IPS-18c (cell line): ENCODE results near the gene VPS37D.
"Not testable (repeated sequence)": the region's sequence is repeated elsewhere in the genome, so short reads cannot be mapped to it uniquely, and the experiment has no call there.

Experiments
- H3K4me3 ChIP-seq: 2 replicates; pipeline ENCODE4 v1.7.0; 2013; ENCODE audit warnings: low read depth, mild to moderate bottlenecking, low read length, moderate library complexity; ENCODE audit not compliant: insufficient read depth
- H3K9me3 ChIP-seq: one replicate; pipeline ENCODE4 v1.6.1; 2013; ENCODE audit warnings: mild to moderate bottlenecking, low read length, moderate library complexity; ENCODE audit not compliant: control insufficient read depth, insufficient read depth

Gene VPS37D

GRCh38 chr7:73713319-73713718 lies 45.7 kb downstream of the VPS37D start:
- H3K9me3 ChIP-seq, H3K4me3 ChIP-seq: not testable (repeated sequence)

GRCh38 chr7:73715648-73716317 lies 48.2 kb downstream of the VPS37D start:
- no peak overlapping the region for H3K4me3 ChIP-seq
- no peaks in the 10 kb centered on the region for H3K9me3 ChIP-seq

- Histone ChIP-seq H3K9me3 (no peaks in the 10 kb centered on the region), H3K4me3 (no peak overlapping the region)
Observed at GRCh38 chr7:73716318-73716890, 48.8 kb downstream of the VPS37D start.

GRCh38 chr7:73717025-73717807 lies 49.6 kb downstream of the VPS37D start:
- Histone ChIP-seq H3K4me3 (no peak overlapping the region), H3K9me3 (no peaks in the 10 kb centered on the region)

- Histone ChIP-seq H3K9me3 (no peaks in the 10 kb centered on the region), H3K4me3 (no peak overlapping the region)
Observed at GRCh38 chr7:73717991-73718405, 50.4 kb downstream of the VPS37D start.

- H3K9me3 ChIP-seq: no peaks in the 10 kb centered on the region
Observed at GRCh38 chr7:73718438-73718881, 50.8 kb downstream of the VPS37D start.

GRCh38 chr7:73718905-73719805 lies 51.5 kb downstream of the VPS37D start, which contains the start of gene STX1A:
Gene STX1A (minus strand): TSS chr7:73719669. CDS start chr7:73719631, 38 bp downstream.
- H3K4me3 ChIP-seq: peak within 1 kb of the TSS; percentile 86

More at GRCh38 chr7:73718438-73718881, 50.8 kb downstream of the VPS37D start:
- H3K4me3 ChIP-seq: peak overlapping the region; percentile 86

GRCh38 chr7:73719806-73720169 lies 52.2 kb downstream of the VPS37D start:
- peak overlapping the region; percentile 38; the same call in 1 of the 2 replicates for H3K4me3 ChIP-seq
- no peaks in the 10 kb centered on the region for H3K9me3 ChIP-seq

More at GRCh38 chr7:73718905-73719805, 51.5 kb downstream of the VPS37D start, which contains the start of gene STX1A:
- H3K9me3 ChIP-seq: no peaks in the 10 kb centered on the region

GRCh38 chr7:73720443-73720842 lies 52.8 kb downstream of the VPS37D start:
- not testable (repeated sequence) for H3K9me3 ChIP-seq, H3K4me3 ChIP-seq

- Histone ChIP-seq H3K4me3 (no peak overlapping the region), H3K9me3 (no peaks in the 10 kb centered on the region)
Observed at GRCh38 chr7:73721377-73721817, 53.8 kb downstream of the VPS37D start.
